GM13976 (cell line): ENCODE data around the gene SAPCD1.

Experiments
- DNase-seq: peaks from one replicate; pipeline ENCODE4 v3.0.0; 2012; ENCODE audit warnings: low spot score
- CTCF ChIP-seq: IDR thresholded peaks from 2 replicates; pipeline ENCODE4 v1.5.1; 2012; ENCODE audit warnings: borderline replicate concordance, mild to moderate bottlenecking; ENCODE audit not compliant: insufficient read depth; ENCODE audit errors: extremely low read depth, missing control alignments, control extremely low read depth
- in situ Hi-C: fragments of 300-500 bp; cut with MboI; formaldehyde crosslinking; loops from one replicate; pipeline ENCODE4 v1.12.0; 2022; ENCODE audit warnings: low sequenced_read_pairs, mixed read lengths, inconsistent platforms; ENCODE audit not compliant: unreplicated experiment

SAPCD1 gene

GRCh38 chr6:31719001-31719400 lies 43.5 kb upstream of the SAPCD1 start:
- TF ChIP-seq CTCF, result no peak
- in situ Hi-C loops, result no loop called here
- DNase-seq, result no peak

GRCh38 chr6:31720196-31720770 lies 42.2 kb upstream of the SAPCD1 start:
- no peak for TF ChIP-seq CTCF
- DNase-seq, result no peak
- in situ Hi-C loops, result no loop called here

- in situ Hi-C loops, result no loop called here
- no peak for TF ChIP-seq CTCF
- no peak for DNase-seq
Measured at GRCh38 chr6:31721351-31722020, 41.0 kb upstream of the SAPCD1 start, which contains the start of gene LY6G6C. LY6G6C (minus strand) TSS chr6:31721746; CDS start chr6:31721679, 67 bp downstream.

- no peak for DNase-seq
- no peak for TF ChIP-seq CTCF
- in situ Hi-C loops, result no loop called here
Measured at GRCh38 chr6:31722173-31722572, 40.3 kb upstream of the SAPCD1 start.

- no peak for TF ChIP-seq CTCF
- in situ Hi-C loops, result no loop called here
- no peak for DNase-seq
Measured at GRCh38 chr6:31723245-31723979, 39.0 kb upstream of the SAPCD1 start, which contains the start of gene MPIG6B. MPIG6B (plus strand) TSS chr6:31723373; CDS start chr6:31723384, 11 bp downstream.

GRCh38 chr6:31723980-31724691 lies 38.3 kb upstream of the SAPCD1 start:
- TF ChIP-seq CTCF, result no peak
- in situ Hi-C loops, result no loop called here
- DNase-seq, result no peak
